NCI-H187 treated with DMSO at 0.1 percent for 48 hours (cell line): ENCODE data around the gene OSBPL5.

ENCODE experiments used
- DNase-seq: peaks from one replicate; lab custom pipeline; 2025; lab: John Stamatoyannopoulos, UW

Gene OSBPL5

DNA sequence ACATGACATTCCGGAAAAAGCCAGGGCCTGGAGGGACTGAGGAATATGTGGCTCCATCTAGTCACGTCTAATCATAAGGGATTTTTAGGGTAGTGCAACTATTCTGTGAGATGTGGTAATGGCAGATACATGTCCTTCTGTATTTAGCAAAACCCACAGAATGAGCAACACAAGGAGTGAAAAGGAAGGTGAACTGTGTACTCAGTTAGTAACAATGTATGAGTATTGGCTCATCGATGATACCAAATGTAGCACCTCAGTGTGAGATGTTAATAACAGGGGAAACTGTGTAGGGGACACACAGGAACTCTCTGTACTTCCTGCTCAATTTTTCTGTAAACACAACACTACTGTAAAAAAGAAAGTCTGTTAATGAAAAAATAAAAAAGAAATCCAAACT, 65.9 kb downstream of the OSBPL5 start:
- DNase-seq: no peak

- DNase-seq: no peak
Observed at GRCh38 chr11:3096909-3097530, 68.1 kb downstream of the OSBPL5 start.

DNA sequence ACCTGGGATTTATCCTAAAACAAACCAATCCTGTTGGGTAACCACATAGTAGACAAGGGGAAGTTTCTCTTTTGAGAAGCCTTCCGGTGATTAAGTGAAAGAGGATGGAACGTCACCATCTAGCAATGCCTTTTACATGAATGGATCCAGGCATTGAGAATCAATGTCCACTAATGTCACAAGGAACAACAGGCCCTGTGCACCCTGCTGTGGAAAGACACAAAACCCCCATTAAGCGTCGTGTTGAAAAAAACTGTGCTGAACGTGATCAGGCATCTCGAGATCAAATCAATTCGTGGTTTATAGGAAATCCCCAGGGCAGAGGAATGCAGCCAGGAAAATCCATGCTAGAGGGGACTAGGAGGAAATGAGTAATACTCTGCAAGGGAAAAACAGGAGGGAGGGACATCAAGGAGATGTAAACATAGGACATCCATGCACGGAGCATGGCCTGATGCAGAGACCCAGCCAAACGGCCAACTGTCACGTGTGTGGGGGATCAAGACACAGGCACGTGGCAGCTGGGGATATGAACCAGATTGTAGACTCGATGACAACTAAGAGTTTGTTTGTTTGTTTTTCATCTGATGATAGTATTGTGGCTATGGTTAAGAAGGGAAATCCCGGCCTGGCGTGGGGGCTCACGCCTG, 69.3 kb downstream of the OSBPL5 start:
- DNase-seq: no peak

DNA sequence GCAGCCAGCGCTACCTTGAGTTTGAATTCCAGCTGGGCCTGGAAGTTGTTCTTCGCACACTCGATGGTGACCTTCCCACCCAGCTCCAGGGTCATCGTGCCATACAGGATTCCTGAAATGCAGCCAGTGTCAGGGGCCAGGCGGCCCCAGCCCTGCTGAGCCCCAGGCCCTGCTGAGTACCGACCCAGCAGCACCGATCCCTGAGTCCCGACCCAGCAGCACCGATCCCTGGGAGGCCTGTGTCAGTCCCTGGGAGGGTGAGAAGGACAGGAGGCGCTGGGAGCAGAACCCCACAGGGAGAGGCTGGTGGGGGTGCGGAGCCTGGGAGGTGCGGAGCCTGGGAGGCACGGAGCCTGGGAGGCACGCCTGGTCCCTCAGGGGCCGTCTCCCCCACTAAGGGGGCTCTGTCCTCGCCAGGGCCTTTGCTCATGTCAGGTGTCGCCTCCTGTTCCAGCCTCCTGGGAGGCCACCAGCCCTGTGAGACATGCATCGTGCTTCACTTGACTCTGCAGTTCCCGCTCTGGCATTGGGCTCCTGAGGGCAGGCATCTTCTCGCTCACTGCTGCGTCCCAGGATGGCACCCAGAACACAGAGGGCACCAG, 70.8 kb downstream of the OSBPL5 start:
- DNase-seq: no peak

DNA sequence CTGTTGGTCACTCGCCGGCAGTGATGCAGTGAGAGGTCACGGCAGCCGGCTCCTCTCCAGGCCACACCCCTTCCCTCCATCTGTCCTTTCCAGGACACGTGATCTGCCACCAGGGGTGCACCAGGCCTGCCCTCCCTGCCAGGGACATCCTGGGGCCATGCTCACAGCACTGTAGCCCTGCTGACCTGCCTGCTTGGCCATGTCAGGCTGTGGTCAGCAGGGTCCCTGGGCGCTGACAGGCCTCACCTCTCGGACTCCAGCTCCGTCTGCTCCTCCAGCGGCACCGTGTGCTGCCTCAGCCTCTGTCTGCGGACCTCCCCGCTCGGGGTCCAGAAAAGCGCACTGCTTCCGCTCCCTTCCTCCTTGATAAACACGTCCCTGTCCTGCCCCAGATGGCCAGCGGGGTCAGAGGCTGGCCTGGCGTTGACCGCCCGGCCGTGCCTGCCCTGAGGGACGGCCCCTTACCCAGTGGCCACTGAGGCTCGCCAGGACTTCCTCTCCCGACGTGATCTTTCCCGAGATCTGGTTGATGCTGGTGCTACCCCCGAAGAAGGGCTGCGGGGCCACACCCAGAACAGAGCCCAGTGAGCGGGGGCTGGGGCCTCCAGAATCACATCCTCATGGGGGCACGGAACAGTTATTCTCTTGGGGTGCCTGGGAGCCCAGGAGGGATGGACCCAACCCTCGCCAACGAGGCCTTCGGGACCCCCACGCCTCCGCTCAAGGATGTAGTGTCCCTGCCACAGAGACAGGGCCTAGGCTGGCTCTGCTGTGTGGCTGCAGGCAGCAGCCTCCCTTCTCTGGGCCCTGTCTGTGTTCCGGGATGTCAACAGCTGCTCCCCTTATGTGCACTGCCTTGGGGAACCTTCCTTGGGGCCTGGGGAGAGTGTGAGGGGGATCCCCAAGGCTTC, 71.6 kb downstream of the OSBPL5 start:
- DNase-seq: no peak

DNA sequence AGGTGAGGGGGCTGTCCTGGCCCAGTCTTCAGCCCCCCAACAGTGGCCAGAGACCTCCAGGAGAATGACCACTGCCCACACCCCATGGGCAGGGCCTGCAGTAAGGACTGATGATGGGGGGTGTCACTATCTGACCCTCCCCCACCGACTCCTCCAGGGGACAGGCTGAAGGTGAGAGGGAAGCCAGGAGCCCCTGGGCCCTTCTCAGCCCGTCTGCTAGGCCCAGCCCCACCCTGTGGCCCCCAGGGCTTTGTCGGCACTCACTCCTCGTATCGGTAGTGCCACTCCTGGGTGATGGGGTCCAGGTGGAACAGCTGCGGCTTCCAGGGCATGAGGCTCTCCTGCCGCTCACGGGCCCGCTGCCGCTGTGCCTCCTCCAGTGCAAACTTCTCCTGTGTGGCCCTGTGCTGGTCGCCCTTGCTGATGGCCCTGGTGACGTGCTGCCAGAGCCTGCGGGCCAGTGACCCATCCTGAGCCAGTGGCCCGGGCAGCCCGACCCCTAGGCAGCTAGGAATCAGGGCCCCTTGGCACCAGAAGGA, 72.4 kb downstream of the OSBPL5 start:
- DNase-seq: no peak

- no peak for DNase-seq
Observed at GRCh38 chr11:3091846-3092602, 73.1 kb downstream of the OSBPL5 start.

- no peak for DNase-seq
Observed at GRCh38 chr11:3091081-3091845, 73.8 kb downstream of the OSBPL5 start.

GRCh38 chr11:3090096-3090901, 74.8 kb downstream of the OSBPL5 start:
- no peak for DNase-seq

GRCh38 chr11:3089236-3090061, 75.7 kb downstream of the OSBPL5 start:
- no peak for DNase-seq

- DNase-seq: no peak
Observed at GRCh38 chr11:3088806-3089205, 76.3 kb downstream of the OSBPL5 start.

DNA sequence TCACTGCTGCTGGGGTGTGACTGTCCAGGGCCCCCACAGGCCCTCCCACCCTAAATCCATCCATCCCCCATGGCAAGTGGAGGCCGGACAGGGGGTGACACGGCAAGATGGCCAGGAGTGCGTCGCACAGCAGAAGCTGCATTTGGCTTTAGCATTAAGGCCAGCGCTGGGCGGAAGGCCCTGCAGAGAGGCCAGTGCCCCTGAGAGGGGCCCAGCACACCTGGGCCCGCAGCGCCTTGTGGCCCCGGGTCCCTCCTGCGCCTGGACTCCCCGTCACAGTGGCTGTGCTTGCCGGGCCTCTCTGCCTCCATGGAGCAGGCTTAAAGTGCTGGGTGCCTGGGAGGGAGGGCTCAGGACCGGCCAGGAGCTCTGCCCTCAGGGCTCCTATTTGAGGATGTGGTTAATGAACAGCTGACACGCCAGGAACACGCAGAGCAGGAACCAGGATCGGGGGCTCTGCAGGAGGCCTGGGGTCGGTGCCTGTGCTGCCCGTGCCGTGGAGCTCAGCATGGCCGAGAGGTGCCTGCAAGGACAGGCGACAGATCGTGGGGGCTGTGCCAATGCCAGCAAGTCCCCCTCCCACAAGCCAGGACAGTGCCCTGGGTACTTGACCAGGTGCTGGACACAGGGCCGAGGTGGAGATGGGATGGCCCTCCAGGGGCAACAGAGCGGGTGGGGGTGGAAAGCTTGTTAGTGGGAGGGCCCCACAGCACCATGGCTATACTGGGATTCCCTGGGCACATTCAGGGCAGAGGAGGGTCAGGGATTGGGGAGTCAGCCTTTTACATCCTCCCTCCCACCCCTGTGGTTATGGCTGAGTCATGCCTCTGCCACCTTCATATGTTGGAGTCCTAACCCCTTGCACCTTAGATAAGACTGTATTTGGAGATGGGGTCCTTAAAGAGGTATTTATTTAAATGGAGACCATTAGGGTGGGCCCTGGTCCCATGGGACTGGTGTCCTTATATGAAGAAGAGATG, 77.0 kb downstream of the OSBPL5 start:
- DNase-seq: no peak

GRCh38 chr11:3087373-3087772, 77.7 kb downstream of the OSBPL5 start:
- no peak for DNase-seq

GRCh38 chr11:3086671-3087150, 78.4 kb downstream of the OSBPL5 start:
- DNase-seq: no peak

DNA sequence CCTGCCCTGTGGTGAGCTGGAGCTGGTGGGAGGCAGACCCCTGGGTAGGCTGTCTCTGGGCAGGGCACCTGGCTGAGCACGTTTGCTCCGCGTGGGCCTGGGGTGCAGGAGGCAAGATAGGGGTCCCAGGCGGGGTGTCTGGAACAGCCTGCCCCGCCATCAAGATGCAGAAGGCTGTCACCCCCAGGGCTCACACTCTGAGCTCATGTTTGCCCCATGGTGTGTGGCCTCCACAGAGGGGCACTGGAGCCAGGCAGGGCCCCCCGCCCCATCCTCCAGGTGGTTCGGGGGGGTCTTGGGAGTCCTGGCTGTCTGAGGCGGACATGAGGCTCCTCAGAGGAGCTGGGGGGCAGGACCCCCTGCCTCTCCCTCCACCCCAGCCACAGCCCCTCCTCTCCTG, 79.0 kb downstream of the OSBPL5 start:
- no peak for DNase-seq

- no peak for DNase-seq
Observed at GRCh38 chr11:3085052-3085451, 80.1 kb downstream of the OSBPL5 start.

- DNase-seq: no peak
Observed at GRCh38 chr11:3083321-3083720, 81.8 kb downstream of the OSBPL5 start.

DNA sequence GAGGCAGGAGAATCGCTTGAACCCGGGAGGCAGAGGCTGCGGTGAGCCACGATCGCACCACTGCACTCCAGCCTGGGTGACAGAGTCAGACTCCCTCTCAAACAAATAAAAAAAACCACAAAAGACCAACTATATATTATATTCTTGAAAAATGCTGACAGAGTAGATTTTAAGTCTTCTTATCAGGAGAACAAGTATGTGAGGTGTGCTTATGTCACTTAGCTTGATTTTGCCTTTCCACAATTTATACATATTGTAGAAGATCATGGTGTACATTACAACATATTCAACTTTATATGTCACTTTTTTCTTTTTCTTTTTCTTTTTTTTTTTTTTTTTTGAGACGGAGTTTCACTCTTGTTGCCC, 83.7 kb downstream of the OSBPL5 start:
- DNase-seq: no peak
